CD4-positive, CD25-positive, alpha-beta regulatory T cell (primary cell): ENCODE measurements around the gene CREG1. TPM values are rescaled to one million over a fixed set of nuclear protein-coding genes. Genes with fewer than 3 reads are reported as not detected.

Experiments
- polyA plus RNA-seq, 4 donors: library from polyadenylated mRNA; unstranded; fragments of 300-500 nt; fragmentation: Illumina TruSeq; gene quantifications; one replicate each; pipeline ENCODE4 v1.2.3, GENCODE V29; 2021
- total RNA-seq: library from RNA; stranded (reverse); gene quantifications from one replicate; pipeline ENCODE4 v1.2.3, GENCODE V29; 2022

CREG1 gene
- total and polyA plus RNA-seq, 5 donors from 2014 or later, result 6.7 to 29.7 (median 20.6) TPM

Other genes with a start within 250 kb of the CREG1 start
- 410 TPM for gene CD247, start 35.2 kb downstream of the CREG1 start, total RNA-seq
- gene CD247, start 35.2 kb downstream of the CREG1 start, polyA plus RNA-seq, result 100 to 1,000 TPM; 412 to 718 (median 486) TPM
- 174 TPM for gene RCSD1, start 76.5 kb upstream of the CREG1 start, total RNA-seq
- 100 to 1,000 TPM; 207 to 251 (median 233) TPM for gene RCSD1, start 76.5 kb upstream of the CREG1 start, polyA plus RNA-seq
- 3.3 TPM for gene MPZL1, start 168.2 kb upstream of the CREG1 start, total RNA-seq
- 10 to 100 TPM in 1 of 4 donors, 1 to 10 TPM in 3; 6.5 to 10.0 (median 9.2) TPM for gene MPZL1, start 168.2 kb upstream of the CREG1 start, polyA plus RNA-seq